ENCODE results near the gene C16orf74. TPM values are rescaled to one million over a fixed set of nuclear protein-coding genes. Genes with fewer than 3 reads are reported as not detected.

Gene C16orf74
- total and polyA plus RNA-seq, 4 donors, result 2.6 to 7.9 (median 3.4) TPM

DNA sequence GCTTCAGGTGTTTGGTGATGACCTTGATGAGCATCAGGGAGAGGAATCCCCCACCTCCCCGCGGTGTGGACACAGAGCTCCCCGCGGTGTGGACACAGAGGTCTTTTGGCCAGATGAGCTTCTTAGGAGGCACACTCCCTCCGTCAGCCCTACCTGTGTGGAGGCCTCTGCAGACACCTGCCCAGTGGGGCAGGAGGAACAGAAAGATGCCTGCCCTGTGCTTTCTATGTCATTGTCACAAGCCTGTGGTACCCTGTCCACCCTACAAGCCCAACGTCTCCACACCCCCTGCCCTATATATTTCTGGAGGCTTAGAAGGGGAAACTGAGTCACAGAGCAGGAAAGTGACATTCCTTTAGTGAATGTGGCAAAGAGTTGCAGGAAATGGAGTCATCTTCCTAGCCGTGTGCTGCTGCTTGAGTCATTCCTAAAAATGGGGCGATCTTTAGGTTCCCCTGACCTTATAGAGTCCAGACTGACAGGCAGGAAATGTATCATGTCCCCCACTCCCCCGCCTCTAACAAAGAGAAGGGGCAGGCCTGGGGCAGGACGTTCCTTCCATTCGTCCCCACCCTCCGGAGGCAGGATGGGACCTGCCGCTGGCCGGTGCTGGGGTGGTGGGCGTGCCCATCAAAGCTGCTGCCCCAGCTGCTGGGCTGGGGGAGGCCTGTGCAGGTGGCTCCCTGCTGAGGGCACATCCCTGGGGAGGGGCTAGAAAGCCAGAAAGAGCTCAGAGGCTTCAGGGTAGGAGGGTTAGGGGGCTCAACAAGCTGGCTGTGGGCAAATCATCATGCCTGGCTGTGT lies 1.0 kb upstream of the C16orf74 start:
- Histone ChIP-seq H3K9me3 (ENCODE audit: control insufficient read depth in 4 of 4, insufficient read depth in 3 of 4, low read length in 3 of 4) (no peaks in the 10 kb centered on the region), H3K27me3 (ENCODE audit: control insufficient read depth in 3 of 3, insufficient read depth in 3 of 3, low read length in 2 of 3) (peaks cover 0 to 3% (median 0%) of the 10 kb centered on the region in 3 donors), H3K27ac (ENCODE audit: low read depth in 1 of 2, low read length in 1 of 2) (no peak overlapping the region), H3K36me3 (ENCODE audit: control insufficient read depth in 4 of 4, insufficient read depth in 4 of 4, low read length in 4 of 4) (peaks cover 0 to 3% (median 0%) of the 10 kb centered on the region in 4 donors), H3K4me3 (no peak overlapping the region), H3K4me1 (ENCODE audit: control insufficient read depth in 5 of 5, insufficient read depth in 5 of 5, low read length in 5 of 5) (peaks cover 0 to 42% (median 14%) of the 10 kb centered on the region in 5 donors), H3K9ac (ENCODE audit: insufficient read depth in 1 of 2, low read length in 2 of 2) (no peak overlapping the region)
- no peak for ATAC-seq (ENCODE audit: insufficient read depth, low FRiP score)
- peak in 1 of 3 donors; percentile 14 for DNase-seq
- whole genome bisulfite sequencing, 2 donors, result 53% methylated on average over 15 of the region's 15 CpGs
- TF ChIP-seq, protein P1, sequence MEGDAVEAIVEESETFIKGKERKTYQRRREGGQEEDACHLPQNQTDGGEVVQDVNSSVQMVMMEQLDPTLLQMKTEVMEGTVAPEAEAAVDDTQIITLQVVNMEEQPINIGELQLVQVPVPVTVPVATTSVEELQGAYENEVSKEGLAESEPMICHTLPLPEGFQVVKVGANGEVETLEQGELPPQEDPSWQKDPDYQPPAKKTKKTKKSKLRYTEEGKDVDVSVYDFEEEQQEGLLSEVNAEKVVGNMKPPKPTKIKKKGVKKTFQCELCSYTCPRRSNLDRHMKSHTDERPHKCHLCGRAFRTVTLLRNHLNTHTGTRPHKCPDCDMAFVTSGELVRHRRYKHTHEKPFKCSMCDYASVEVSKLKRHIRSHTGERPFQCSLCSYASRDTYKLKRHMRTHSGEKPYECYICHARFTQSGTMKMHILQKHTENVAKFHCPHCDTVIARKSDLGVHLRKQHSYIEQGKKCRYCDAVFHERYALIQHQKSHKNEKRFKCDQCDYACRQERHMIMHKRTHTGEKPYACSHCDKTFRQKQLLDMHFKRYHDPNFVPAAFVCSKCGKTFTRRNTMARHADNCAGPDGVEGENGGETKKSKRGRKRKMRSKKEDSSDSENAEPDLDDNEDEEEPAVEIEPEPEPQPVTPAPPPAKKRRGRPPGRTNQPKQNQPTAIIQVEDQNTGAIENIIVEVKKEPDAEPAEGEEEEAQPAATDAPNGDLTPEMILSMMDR (IDR thresholded peaks at IDR 0.05; ENCODE audit: control extremely low read depth, extremely low read depth), result no peak

DNA sequence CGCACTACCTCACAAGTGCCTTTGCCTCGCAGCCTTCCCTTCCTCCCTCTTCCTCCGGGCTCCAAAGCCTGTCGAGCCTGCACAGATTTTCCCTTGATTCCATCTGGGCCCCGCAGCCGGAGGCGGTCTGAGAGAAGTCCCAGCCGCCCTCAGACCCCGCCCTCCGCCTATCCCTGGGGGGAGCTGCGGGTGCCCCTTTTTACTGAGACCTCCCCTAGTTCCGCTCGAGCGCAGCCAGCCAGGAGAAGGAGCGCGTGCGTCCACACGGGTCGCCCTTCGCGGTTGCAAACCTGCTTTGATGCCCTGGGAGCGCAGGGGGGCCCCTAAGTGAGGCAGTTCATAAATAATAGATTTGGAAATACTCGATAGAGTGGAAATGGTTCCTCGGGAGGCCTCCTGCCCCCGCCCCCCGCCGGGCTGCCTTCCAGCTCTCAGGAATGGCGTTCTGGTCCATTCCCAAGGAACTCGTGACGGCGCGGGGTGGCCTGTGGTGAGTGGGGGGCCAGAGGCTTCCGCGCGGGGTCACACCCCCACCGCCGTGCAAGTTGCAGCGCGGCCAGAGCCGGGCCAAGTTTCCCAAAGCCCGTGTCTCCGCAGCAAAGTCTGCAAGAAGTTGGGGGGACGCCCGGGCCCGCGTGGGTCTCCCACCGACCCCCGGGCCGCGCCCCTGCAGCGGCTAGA lies 610 bp downstream of the C16orf74 start:
- H3K27ac ChIP-seq (ENCODE audit: low read depth in 1 of 2, low read length in 1 of 2), result no peak overlapping the region
- TF ChIP-seq, protein P1 (IDR thresholded peaks at IDR 0.05; ENCODE audit: control extremely low read depth, extremely low read depth), result no peak
- peaks cover 0 to 3% (median 0%) of the 10 kb centered on the region in 3 donors for H3K27me3 ChIP-seq (ENCODE audit: control insufficient read depth in 3 of 3, insufficient read depth in 3 of 3, low read length in 2 of 3)
- no peak for ATAC-seq (ENCODE audit: insufficient read depth, low FRiP score)
- peaks cover 0 to 42% (median 14%) of the 10 kb centered on the region in 5 donors for H3K4me1 ChIP-seq (ENCODE audit: control insufficient read depth in 5 of 5, insufficient read depth in 5 of 5, low read length in 5 of 5)
- peak; percentile 94 to 95 (median 95) for DNase-seq
- H3K9me3 ChIP-seq (ENCODE audit: control insufficient read depth in 4 of 4, insufficient read depth in 3 of 4, low read length in 3 of 4), result no peaks in the 10 kb centered on the region
- H3K4me3 ChIP-seq, result peak overlapping the region; percentile 23
- no peak overlapping the region for H3K9ac ChIP-seq (ENCODE audit: insufficient read depth in 1 of 2, low read length in 2 of 2)
- peaks cover 0 to 3% (median 0%) of the 10 kb centered on the region in 4 donors for H3K36me3 ChIP-seq (ENCODE audit: control insufficient read depth in 4 of 4, insufficient read depth in 4 of 4, low read length in 4 of 4)
- 1% methylated on average over 51 of the region's 51 CpGs for whole genome bisulfite sequencing, 2 donors

DNA sequence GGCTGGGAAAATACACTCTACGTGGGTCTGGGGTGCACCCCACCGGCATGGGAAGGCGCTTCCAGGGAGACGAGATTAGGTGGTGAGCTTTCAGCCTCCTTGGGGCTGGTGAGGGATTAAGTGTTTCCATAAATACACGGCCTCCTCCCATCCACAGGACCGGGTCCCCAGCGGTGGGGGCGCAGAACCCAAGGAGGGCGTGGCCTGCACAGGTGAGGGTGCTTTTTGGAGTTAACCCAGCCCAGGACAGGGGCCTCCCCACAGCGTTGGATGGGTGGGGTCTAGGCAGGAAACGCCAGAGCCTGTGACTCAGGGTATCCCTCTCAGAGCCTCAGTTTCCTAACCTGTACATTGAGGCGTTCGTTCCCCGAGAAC lies 1.1 kb downstream of the C16orf74 start:
- ATAC-seq (ENCODE audit: insufficient read depth, low FRiP score) (no peak), DNase-seq (no peak)
- Histone ChIP-seq H3K9ac (ENCODE audit: insufficient read depth in 1 of 2, low read length in 2 of 2) (no peak overlapping the region), H3K27ac (ENCODE audit: low read depth in 1 of 2, low read length in 1 of 2) (no peak overlapping the region), H3K36me3 (ENCODE audit: control insufficient read depth in 4 of 4, insufficient read depth in 4 of 4, low read length in 4 of 4) (peaks cover 0 to 3% (median 0%) of the 10 kb centered on the region in 4 donors), H3K27me3 (ENCODE audit: control insufficient read depth in 3 of 3, insufficient read depth in 3 of 3, low read length in 2 of 3) (peaks cover 0 to 3% (median 0%) of the 10 kb centered on the region in 3 donors), H3K4me1 (ENCODE audit: control insufficient read depth in 5 of 5, insufficient read depth in 5 of 5, low read length in 5 of 5) (peaks cover 0 to 42% (median 14%) of the 10 kb centered on the region in 5 donors), H3K9me3 (ENCODE audit: control insufficient read depth in 4 of 4, insufficient read depth in 3 of 4, low read length in 3 of 4) (peaks cover 0 to 2% (median 0%) of the 10 kb centered on the region in 4 donors), H3K4me3 (no peak overlapping the region)
- WGBS, 2 donors, result 29 to 33% methylated on average over 14 of the region's 14 CpGs
- TF ChIP-seq, protein P1 (IDR thresholded peaks at IDR 0.05; ENCODE audit: control extremely low read depth, extremely low read depth), result no peak

Data from lung (tissue), 12 donors.